Nephron progenitor cell (in vitro differentiated cells): ENCODE results near the gene IRGQ.

Experiments used
- DNase-seq: peaks from one replicate; pipeline ENCODE4 v3.0.0; 2021
- H3K27ac Mint-ChIP-seq: 2 replicates; pipeline ENCODE4 v1.8.0; 2021; ENCODE audit warnings: mild to moderate bottlenecking, moderate library complexity, mixed read lengths
- H3K27me3 Mint-ChIP-seq: 2 replicates; pipeline ENCODE4 v1.8.0; 2021; ENCODE audit warnings: mild to moderate bottlenecking, low read depth, mixed read lengths; ENCODE audit not compliant: poor library complexity
- H3K36me3 Mint-ChIP-seq: 2 replicates; pipeline ENCODE4 v1.8.0; 2021; ENCODE audit warnings: low read depth, mixed read lengths
- H3K4me1 Mint-ChIP-seq: 2 replicates; pipeline ENCODE4 v1.8.0; 2021; ENCODE audit warnings: mixed read lengths
- H3K4me3 Mint-ChIP-seq: 2 replicates; pipeline ENCODE4 v1.8.0; 2021; ENCODE audit warnings: mild to moderate bottlenecking, moderate library complexity, mixed read lengths
- H3K9me3 Mint-ChIP-seq: 2 replicates; pipeline ENCODE4 v1.8.0; 2021; ENCODE audit warnings: mild to moderate bottlenecking, moderate library complexity, mixed read lengths
- CTCF ChIP-seq: fragments of 200-600 bp; sonication (generic); IDR thresholded peaks from 2 replicates; pipeline ENCODE4 v1.5.0; 2021; ENCODE audit warnings: antibody characterized with exemption

The IRGQ gene

GRCh38 chr19:43634872-43635560 lies 39.1 kb upstream of the IRGQ start:
- Mint-ChIP-seq H3K36me3 (peaks cover 4% of the 10 kb centered on the region), H3K9me3 (no peaks in the 10 kb centered on the region), H3K27ac (peak overlapping the region; percentile 82), H3K4me1 (peaks cover 38% of the 10 kb centered on the region), H3K4me3 (peak overlapping the region; percentile 82), H3K27me3 (peaks cover 40% of the 10 kb centered on the region)
- TF ChIP-seq CTCF, result no peak
- peak; percentile 52 for DNase-seq

- DNase-seq, result no peak
- no peak for TF ChIP-seq CTCF
- Mint-ChIP-seq H3K4me3 (peak overlapping the region; percentile 82), H3K27me3 (peaks cover 40% of the 10 kb centered on the region), H3K4me1 (peaks cover 38% of the 10 kb centered on the region), H3K27ac (no peak overlapping the region), H3K9me3 (no peaks in the 10 kb centered on the region), H3K36me3 (peaks cover 4% of the 10 kb centered on the region)
These were observed 38.6 kb upstream of the IRGQ start for GRCh38 chr19:43634506-43634871.

- no peak overlapping the region for H3K27ac Mint-ChIP-seq
- no peak for DNase-seq
- peaks cover 35% of the 10 kb centered on the region for H3K4me1 Mint-ChIP-seq
- H3K9me3 Mint-ChIP-seq, result no peaks in the 10 kb centered on the region
- peaks cover 4% of the 10 kb centered on the region for H3K36me3 Mint-ChIP-seq
- no peak for TF ChIP-seq CTCF
- peaks cover 37% of the 10 kb centered on the region for H3K27me3 Mint-ChIP-seq
- H3K4me3 Mint-ChIP-seq, result no peak overlapping the region
These were observed 38.1 kb upstream of the IRGQ start for GRCh38 chr19:43634068-43634467.

- no peak overlapping the region for H3K27ac Mint-ChIP-seq
- no peak for DNase-seq
- peaks cover 4% of the 10 kb centered on the region for H3K36me3 Mint-ChIP-seq
- TF ChIP-seq CTCF, result no peak
- H3K27me3 Mint-ChIP-seq, result peaks cover 31% of the 10 kb centered on the region
- H3K4me1 Mint-ChIP-seq, result peaks cover 30% of the 10 kb centered on the region
- H3K9me3 Mint-ChIP-seq, result no peaks in the 10 kb centered on the region
- no peak overlapping the region for H3K4me3 Mint-ChIP-seq
These were observed 37.6 kb upstream of the IRGQ start for GRCh38 chr19:43633520-43633919.

- Mint-ChIP-seq H3K27ac (no peak overlapping the region), H3K27me3 (peaks cover 15% of the 10 kb centered on the region), H3K9me3 (no peaks in the 10 kb centered on the region), H3K4me3 (no peak overlapping the region), H3K4me1 (peaks cover 30% of the 10 kb centered on the region), H3K36me3 (peaks cover 8% of the 10 kb centered on the region)
- DNase-seq, result no peak
- TF ChIP-seq CTCF, result no peak
These were observed 35.6 kb upstream of the IRGQ start for GRCh38 chr19:43631491-43631890.

GRCh38 chr19:43628646-43629326 lies 32.9 kb upstream of the IRGQ start:
- Mint-ChIP-seq H3K9me3 (no peaks in the 10 kb centered on the region), H3K27ac (no peak overlapping the region), H3K4me1 (peaks cover 15% of the 10 kb centered on the region), H3K4me3 (no peak overlapping the region), H3K36me3 (peaks cover 32% of the 10 kb centered on the region), H3K27me3 (peaks cover 10% of the 10 kb centered on the region)
- TF ChIP-seq CTCF, result no peak
- DNase-seq, result no peak
